ENCODE results near the gene TMEM14C. TPM values are rescaled to one million over a fixed set of nuclear protein-coding genes. Genes with fewer than 3 reads are reported as not detected.
"Not testable (repeated sequence)": the region's sequence is repeated elsewhere in the genome, so short reads cannot be mapped to it uniquely, and the experiment has no call there.

Gene TMEM14C
- total RNA-seq, 2 donors from 2014 or later: 52.6 to 64.1 TPM

GRCh38 chr6:10696655-10697054, 26.2 kb upstream of the TMEM14C start:
- peak overlapping the region; percentile 90 for H3K4me3 Mint-ChIP-seq
- ATAC-seq (replicated peaks): no peak
- H3K9me3 Mint-ChIP-seq: no peaks in the 10 kb centered on the region
- no peaks in the 10 kb centered on the region for H3K4me1 Mint-ChIP-seq
- peaks cover 76% of the 10 kb centered on the region for H3K36me3 Mint-ChIP-seq (ENCODE audit: low read depth)
- H3K27me3 Mint-ChIP-seq: no peaks in the 10 kb centered on the region
- no peak overlapping the region for H3K27ac Mint-ChIP-seq

GRCh38 chr6:10713962-10714361, 8.9 kb upstream of the TMEM14C start:
- no peaks in the 10 kb centered on the region for H3K9me3 Mint-ChIP-seq
- H3K36me3 Mint-ChIP-seq (ENCODE audit: low read depth): peaks cover 21% of the 10 kb centered on the region
- ATAC-seq (replicated peaks): no peak
- peak overlapping the region; percentile 13 for H3K27ac Mint-ChIP-seq
- H3K4me1 Mint-ChIP-seq: no peaks in the 10 kb centered on the region
- no peak overlapping the region for H3K4me3 Mint-ChIP-seq
- no peaks in the 10 kb centered on the region for H3K27me3 Mint-ChIP-seq

DNA sequence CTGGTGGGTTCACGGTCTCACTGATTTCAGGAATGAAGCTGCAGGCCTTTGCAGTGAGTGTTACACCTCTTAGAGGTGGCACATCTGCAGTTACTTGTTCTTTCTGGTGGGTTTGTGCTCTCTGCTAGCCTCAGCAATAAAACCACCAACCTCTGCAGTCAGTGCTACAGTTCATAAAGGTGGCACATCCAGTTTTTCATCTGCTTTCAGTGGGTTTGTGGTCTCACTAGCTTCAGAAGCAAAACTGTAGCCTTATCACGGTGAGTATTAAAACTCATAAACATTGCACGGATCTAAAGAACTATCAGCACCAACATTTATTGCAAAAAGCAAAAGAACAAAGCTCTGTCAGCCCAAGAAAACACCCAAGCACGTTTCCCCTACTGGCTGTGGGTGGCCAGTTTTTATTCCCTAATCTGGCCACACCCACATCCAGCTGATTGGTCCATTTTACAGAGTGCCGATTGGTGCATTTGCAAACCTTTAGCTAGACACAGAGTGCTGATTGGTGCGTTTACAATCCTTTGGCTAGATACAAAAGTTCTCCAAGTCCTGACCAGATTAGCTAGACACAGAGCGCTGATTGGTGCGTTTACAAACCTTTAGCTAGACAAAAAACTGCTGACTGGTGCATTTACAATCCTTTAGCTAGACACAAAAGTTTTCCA, 3.4 kb upstream of the TMEM14C start:
- no peaks in the 10 kb centered on the region for H3K27me3 Mint-ChIP-seq
- H3K4me3 Mint-ChIP-seq: peak overlapping the region; percentile 97
- ATAC-seq (replicated peaks): no peak
- H3K27ac Mint-ChIP-seq: peak overlapping the region; percentile 78
- H3K4me1 Mint-ChIP-seq: peaks cover 17% of the 10 kb centered on the region
- H3K9me3 Mint-ChIP-seq: no peaks in the 10 kb centered on the region
- no peaks in the 10 kb centered on the region for H3K36me3 Mint-ChIP-seq (ENCODE audit: low read depth)

- Mint-ChIP-seq H3K36me3 (ENCODE audit: low read depth) (no peaks in the 10 kb centered on the region), H3K27ac (peak overlapping the region; percentile 78), H3K9me3 (no peaks in the 10 kb centered on the region), H3K27me3 (no peaks in the 10 kb centered on the region), H3K4me1 (peaks cover 17% of the 10 kb centered on the region), H3K4me3 (peak overlapping the region; percentile 97)
- ATAC-seq (replicated peaks): no peak
Observed at GRCh38 chr6:10719964-10720264, 3.0 kb upstream of the TMEM14C start.

DNA sequence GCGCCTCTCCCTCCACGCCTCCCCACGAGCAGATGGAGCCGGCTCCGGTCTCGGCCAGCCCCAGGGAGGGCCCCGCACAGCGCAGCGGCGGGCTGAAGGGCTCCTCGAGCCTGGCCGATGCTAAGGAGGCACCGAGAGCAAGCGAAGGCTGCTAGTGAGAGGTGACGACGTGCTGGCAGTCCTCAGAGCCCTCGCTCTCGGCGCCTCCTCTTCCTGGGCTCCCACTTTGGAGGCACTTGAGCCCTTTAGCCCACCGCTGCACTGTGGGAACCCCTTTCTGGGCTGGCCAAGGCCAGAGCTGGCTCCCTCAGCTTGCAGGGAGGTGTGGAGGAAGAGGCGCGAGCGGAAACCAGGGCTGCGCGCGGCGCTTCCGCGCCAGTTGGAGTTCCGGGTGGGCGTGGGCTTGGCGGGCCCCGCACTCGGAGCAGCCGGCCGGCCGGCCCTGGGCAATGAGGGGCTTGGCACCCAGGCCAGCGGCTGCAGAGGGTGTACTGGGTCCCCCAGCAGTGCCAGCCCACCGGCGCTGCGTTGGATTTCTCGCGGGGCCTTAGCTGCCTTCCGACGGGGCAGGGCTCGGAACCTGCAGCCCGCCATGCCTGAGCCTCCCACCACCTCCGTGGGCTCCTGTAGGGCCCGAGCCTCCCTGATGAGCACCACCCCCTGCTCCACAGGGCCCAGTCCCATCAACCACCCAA, 2.5 kb upstream of the TMEM14C start:
- Mint-ChIP-seq H3K9me3 (no peaks in the 10 kb centered on the region), H3K36me3 (ENCODE audit: low read depth) (peaks cover 3% of the 10 kb centered on the region), H3K27me3 (no peaks in the 10 kb centered on the region), H3K4me3 (peak overlapping the region; percentile 97), H3K4me1 (peaks cover 20% of the 10 kb centered on the region), H3K27ac (peak overlapping the region; percentile 98)
- peak; percentile 33 for ATAC-seq (replicated peaks)

DNA sequence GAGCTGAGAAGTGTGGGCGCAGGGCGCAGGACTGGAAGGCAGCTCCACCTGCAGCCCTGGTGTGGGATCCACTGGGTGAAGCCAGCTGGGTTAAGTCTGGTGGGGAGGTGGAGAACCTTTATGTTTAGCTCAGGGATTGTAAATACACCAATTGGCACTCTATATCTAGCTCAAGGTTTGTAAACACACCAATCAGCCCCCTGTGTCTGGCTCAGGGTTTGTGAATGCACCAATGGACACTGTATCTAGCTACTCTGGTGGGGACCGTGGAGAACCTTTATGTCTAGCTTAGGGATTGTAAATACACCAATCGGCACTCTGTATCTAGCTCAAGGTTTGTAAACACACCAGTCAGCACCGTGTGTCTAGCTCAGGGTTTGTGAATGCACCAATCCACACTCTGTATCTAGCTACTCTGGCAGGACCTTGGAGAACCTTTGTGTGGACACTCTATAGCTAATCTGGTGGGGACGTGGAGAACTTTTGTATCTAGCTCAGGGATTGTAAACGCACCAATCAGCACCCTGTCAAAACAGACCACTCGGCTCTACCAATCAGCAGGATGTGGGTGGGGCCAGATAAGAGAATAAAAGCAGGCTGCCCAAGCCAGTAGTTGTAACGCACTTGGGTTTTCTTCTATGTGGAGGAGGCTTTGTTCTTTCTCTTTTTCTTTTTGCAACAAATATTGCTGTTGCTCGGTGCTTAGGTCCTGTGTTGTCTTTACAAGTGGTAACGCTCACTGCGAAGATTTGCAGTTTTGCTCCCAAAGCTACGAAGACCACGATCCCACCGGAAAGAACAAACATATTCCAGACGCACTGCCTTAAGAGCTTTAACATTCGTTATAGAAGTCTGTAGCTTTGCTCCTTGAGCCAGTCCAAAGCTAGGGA, 1.7 kb upstream of the TMEM14C start:
- ATAC-seq (replicated peaks); H3K9me3 Mint-ChIP-seq; H3K27me3 Mint-ChIP-seq: not testable (repeated sequence)
- peaks cover 25% of the 10 kb centered on the region for H3K4me1 Mint-ChIP-seq
- peak overlapping the region; percentile 97 for H3K4me3 Mint-ChIP-seq
- H3K27ac Mint-ChIP-seq: peak overlapping the region; percentile 98
- H3K36me3 Mint-ChIP-seq (ENCODE audit: low read depth): peaks cover 11% of the 10 kb centered on the region

GRCh38 chr6:10721850-10722569, 860 bp upstream of the TMEM14C start:
- H3K36me3 Mint-ChIP-seq (ENCODE audit: low read depth): peaks cover 16% of the 10 kb centered on the region
- H3K4me1 Mint-ChIP-seq: peaks cover 25% of the 10 kb centered on the region
- no peaks in the 10 kb centered on the region for H3K27me3 Mint-ChIP-seq
- peak overlapping the region; percentile 98 for H3K27ac Mint-ChIP-seq
- no peak for ATAC-seq (replicated peaks)
- H3K4me3 Mint-ChIP-seq: peak overlapping the region; percentile 97
- no peaks in the 10 kb centered on the region for H3K9me3 Mint-ChIP-seq

- peaks cover 21% of the 10 kb centered on the region for H3K36me3 Mint-ChIP-seq (ENCODE audit: low read depth)
- H3K27ac Mint-ChIP-seq: peak overlapping the region; percentile 98
- no peak for ATAC-seq (replicated peaks)
- H3K4me3 Mint-ChIP-seq: peak overlapping the region; percentile 97
- H3K9me3 Mint-ChIP-seq: no peaks in the 10 kb centered on the region
- H3K4me1 Mint-ChIP-seq: peaks cover 25% of the 10 kb centered on the region
- no peaks in the 10 kb centered on the region for H3K27me3 Mint-ChIP-seq
Observed at GRCh38 chr6:10722570-10722819, 375 bp upstream of the TMEM14C start.

DNA sequence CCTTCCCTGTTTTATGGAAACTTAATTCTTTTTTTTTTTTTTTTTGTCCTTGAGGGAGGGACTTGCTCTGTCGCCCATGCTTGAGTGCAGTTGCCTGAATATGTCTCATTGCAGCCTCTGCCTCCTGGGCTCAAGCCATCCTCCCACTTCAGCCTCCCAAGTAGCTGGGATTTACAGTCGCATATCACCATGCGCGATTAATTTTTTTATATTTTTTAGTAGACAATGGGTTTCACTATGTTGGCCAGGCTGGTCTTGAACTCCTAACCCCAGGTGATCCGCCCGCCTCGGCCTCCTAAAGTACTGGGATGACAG, 654 bp downstream of the TMEM14C start:
- no peaks in the 10 kb centered on the region for H3K27me3 Mint-ChIP-seq
- no peak for ATAC-seq (replicated peaks)

DNA sequence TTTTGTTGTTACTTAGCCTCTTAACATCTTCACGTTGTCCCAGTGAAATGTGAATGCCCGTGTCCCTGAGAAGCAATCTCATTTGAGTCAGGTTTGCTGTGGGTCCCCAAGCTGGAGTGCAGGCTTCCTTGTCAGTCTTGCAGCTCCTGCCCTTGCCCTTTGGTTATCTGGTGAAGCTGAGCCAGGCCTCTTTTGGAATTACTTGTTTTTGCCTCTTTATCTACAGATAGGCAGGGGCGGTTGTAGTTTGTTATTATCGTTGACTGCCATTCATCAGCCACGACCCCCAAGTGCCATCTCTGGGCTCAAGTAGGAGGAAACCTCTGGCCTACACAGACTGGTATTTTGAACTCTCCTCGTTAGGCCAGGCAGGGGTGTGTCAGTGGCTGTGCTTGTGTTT, 2.2 kb downstream of the TMEM14C start:
- peak overlapping the region; percentile 79 for H3K27ac Mint-ChIP-seq
- H3K27me3 Mint-ChIP-seq: no peaks in the 10 kb centered on the region
- H3K36me3 Mint-ChIP-seq (ENCODE audit: low read depth): peaks cover 46% of the 10 kb centered on the region
- ATAC-seq (replicated peaks): no peak
- peak overlapping the region; percentile 24 for H3K4me3 Mint-ChIP-seq
- peaks cover 31% of the 10 kb centered on the region for H3K4me1 Mint-ChIP-seq
- H3K9me3 Mint-ChIP-seq: no peaks in the 10 kb centered on the region

More for the DNA sequence above, 654 bp downstream of the TMEM14C start:
- peak overlapping the region; percentile 97 for H3K4me3 Mint-ChIP-seq
- H3K4me1 Mint-ChIP-seq: peaks cover 31% of the 10 kb centered on the region
- H3K36me3 Mint-ChIP-seq (ENCODE audit: low read depth): peaks cover 31% of the 10 kb centered on the region
- no peaks in the 10 kb centered on the region for H3K9me3 Mint-ChIP-seq
- peak overlapping the region; percentile 98 for H3K27ac Mint-ChIP-seq

DNA sequence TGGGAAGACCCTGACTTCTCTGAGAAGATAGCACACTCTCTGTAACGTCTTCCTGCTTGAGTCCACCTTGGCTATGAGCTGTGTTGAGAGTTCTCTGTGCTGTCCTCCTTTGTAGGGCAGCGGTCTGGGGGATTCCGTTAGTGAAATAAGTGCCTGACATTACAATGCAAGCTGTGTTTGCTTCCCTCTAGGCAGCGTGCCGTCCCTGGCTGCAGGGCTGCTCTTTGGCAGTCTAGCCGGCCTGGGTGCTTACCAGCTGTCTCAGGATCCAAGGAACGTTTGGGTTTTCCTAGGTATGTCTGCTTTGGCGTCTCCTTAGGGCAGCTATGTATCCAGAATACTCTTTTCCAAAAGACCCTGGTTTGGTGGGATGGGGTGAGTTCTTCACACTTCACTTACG, 2.8 kb downstream of the TMEM14C start:
- H3K36me3 Mint-ChIP-seq (ENCODE audit: low read depth): peaks cover 52% of the 10 kb centered on the region
- no peaks in the 10 kb centered on the region for H3K27me3 Mint-ChIP-seq

GRCh38 chr6:10730254-10730653, 7.4 kb downstream of the TMEM14C start:
- peak overlapping the region; percentile 11 for H3K27ac Mint-ChIP-seq
- ATAC-seq (replicated peaks): no peak
- H3K36me3 Mint-ChIP-seq (ENCODE audit: low read depth): peaks cover 63% of the 10 kb centered on the region
- H3K27me3 Mint-ChIP-seq: no peaks in the 10 kb centered on the region
- H3K4me1 Mint-ChIP-seq: peaks cover 13% of the 10 kb centered on the region
- H3K4me3 Mint-ChIP-seq: no peak overlapping the region
- H3K9me3 Mint-ChIP-seq: no peaks in the 10 kb centered on the region

More for the DNA sequence above, 2.8 kb downstream of the TMEM14C start:
- peaks cover 31% of the 10 kb centered on the region for H3K4me1 Mint-ChIP-seq
- peak overlapping the region; percentile 24 for H3K4me3 Mint-ChIP-seq
- no peak for ATAC-seq (replicated peaks)
- no peaks in the 10 kb centered on the region for H3K9me3 Mint-ChIP-seq
- peak overlapping the region; percentile 79 for H3K27ac Mint-ChIP-seq

- H3K36me3 Mint-ChIP-seq (ENCODE audit: low read depth): peaks cover 37% of the 10 kb centered on the region
Observed at GRCh38 chr6:10733151-10733715, 10.4 kb downstream of the TMEM14C start.

DNA sequence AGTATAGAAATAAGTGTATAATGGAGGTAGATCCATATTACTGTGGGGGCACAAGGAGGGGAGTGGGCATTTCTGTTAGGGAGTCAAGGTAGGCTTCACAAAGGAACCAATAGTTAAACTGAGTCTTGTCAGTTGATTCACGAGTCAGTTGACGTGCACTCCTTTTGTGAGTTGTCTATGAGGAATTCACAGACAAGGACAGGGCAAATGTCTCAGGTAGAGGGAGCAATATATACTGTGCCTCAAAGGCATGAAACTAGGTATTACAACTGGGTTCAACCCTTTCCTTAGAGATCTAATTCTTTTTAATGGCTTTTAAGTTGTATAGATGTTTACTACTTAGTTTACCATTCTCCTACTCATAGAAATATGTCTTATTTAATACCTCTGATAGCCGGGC, 11.0 kb downstream of the TMEM14C start:
- H3K4me1 Mint-ChIP-seq: no peaks in the 10 kb centered on the region
- H3K4me3 Mint-ChIP-seq: no peak overlapping the region
- H3K27me3 Mint-ChIP-seq: no peaks in the 10 kb centered on the region
- H3K36me3 Mint-ChIP-seq (ENCODE audit: low read depth): peaks cover 31% of the 10 kb centered on the region
- ATAC-seq (replicated peaks): no peak
- H3K27ac Mint-ChIP-seq: no peak overlapping the region
- no peaks in the 10 kb centered on the region for H3K9me3 Mint-ChIP-seq

More at GRCh38 chr6:10733151-10733715, 10.4 kb downstream of the TMEM14C start:
- Mint-ChIP-seq H3K9me3 (no peaks in the 10 kb centered on the region), H3K27me3 (no peaks in the 10 kb centered on the region), H3K27ac (no peak overlapping the region), H3K4me1 (peaks cover under 1% of the 10 kb centered on the region), H3K4me3 (no peak overlapping the region)
- ATAC-seq (replicated peaks): no peak
